SK-N-SH (cell line): ENCODE measurements around the gene CACNG4. TPM values are rescaled to one million over a fixed set of nuclear protein-coding genes. Genes with fewer than 3 reads are reported as not detected.
A peak's percentile ranks its signal among the peaks of the same experiment; 100 is the strongest.

Source experiments
- CTCF ChIA-PET: fragments of 300-600, 350-600 bp; formaldehyde crosslinking; extraction: SDS; loops from one replicate; lab custom pipeline; 2021; lab: Yijun Ruan, JAX
- POLR2A ChIA-PET: fragments of 350-600 bp; sonication (Branson Sonifier 250); formaldehyde crosslinking; extraction: SDS; loops from one replicate; lab custom pipeline; 2020; ENCODE audit warnings: antibody characterized with exemption, inconsistent platforms; lab: Yijun Ruan, JAX
- DNase-seq: peaks from one replicate; pipeline ENCODE4 v3.0.0; 2012
- H2AFZ ChIP-seq: fragments of 200-600 bp; sonication (generic); 2 replicates; pipeline ENCODE4 v1.8.1; 2016; ENCODE audit warnings: antibody characterized with exemption, mild to moderate bottlenecking, low read depth
- H3F3A ChIP-seq: fragments of 200-600 bp; sonication (generic); replicated peaks from 2 replicates; pipeline ENCODE3; 2016; ENCODE audit warnings: antibody characterized with exemption, mild to moderate bottlenecking; ENCODE audit not compliant: insufficient read depth
- H3K27ac ChIP-seq, 2 experiments: fragments of 200-500 bp in 1 of 2; fragments of 200-600 bp in 1 of 2; sonication (Bioruptor generic) in 1 of 2; sonication (generic), shearing (Covaris generic) in 1 of 2; 2 replicates each; pipeline versions ENCODE4 v1.5.1 to v1.6.1; 2014 to 2016; ENCODE audit warnings: low read depth in 2 of 2, inconsistent platforms in 1 of 2, low read length in 1 of 2, mild to moderate bottlenecking in 1 of 2, mixed read lengths in 1 of 2
- H3K27me3 ChIP-seq: fragments of 200-600 bp; sonication (generic), shearing (Covaris generic); 2 replicates; pipeline ENCODE4 v1.6.1; 2016; ENCODE audit warnings: mixed run types; ENCODE audit not compliant: insufficient read depth
- H3K36me3 ChIP-seq, 2 experiments: fragments of 200-500 bp in 1 of 2; fragments of 200-600 bp in 1 of 2; sonication (Bioruptor generic) in 1 of 2; sonication (generic) in 1 of 2; replicated peaks in 1 of 2; 2 replicates each; pipeline versions ENCODE3 to v1.5.1; 2014 to 2016; ENCODE audit warnings: low read length in 1 of 2, mild to moderate bottlenecking in 1 of 2; ENCODE audit not compliant: insufficient read depth in 2 of 2, control insufficient read depth in 1 of 2
- H3K4me1 ChIP-seq, 2 experiments: fragments of 200-500 bp in 1 of 2; fragments of 200-600 bp in 1 of 2; sonication (Bioruptor generic) in 1 of 2; sonication (generic), shearing (Covaris generic) in 1 of 2; 2 replicates each; pipeline versions ENCODE4 v1.5.1 to v1.6.1; 2014 to 2016; ENCODE audit warnings: low read depth in 1 of 2, low read length in 1 of 2, mixed run types in 1 of 2; ENCODE audit not compliant: insufficient read depth in 2 of 2, control insufficient read depth in 1 of 2
- H3K4me2 ChIP-seq: fragments of 200-600 bp; sonication (generic), shearing (Covaris generic); 2 replicates; pipeline ENCODE4 v1.6.1; 2017; ENCODE audit warnings: mixed run types
- H3K4me3 ChIP-seq, 2 experiments: fragments of 200-500 bp in 1 of 2; fragments of 200-600 bp in 1 of 2; sonication (Bioruptor generic) in 1 of 2; sonication (generic), shearing (Covaris generic) in 1 of 2; 2 replicates each; pipeline versions ENCODE4 v1.5.1 to v1.8.1; 2014 to 2016; ENCODE audit warnings: low read depth in 2 of 2, inconsistent platforms in 1 of 2, low read length in 1 of 2, mild to moderate bottlenecking in 1 of 2, mixed read lengths in 1 of 2, moderate library complexity in 1 of 2
- H3K79me2 ChIP-seq: fragments of 200-600 bp; sonication (generic); 2 replicates; pipeline ENCODE4 v1.8.1; 2017; ENCODE audit warnings: mild to moderate bottlenecking; ENCODE audit not compliant: insufficient read depth
- H3K9ac ChIP-seq: fragments of 200-600 bp; sonication (generic); 2 replicates; pipeline ENCODE4 v1.6.1; 2017; ENCODE audit warnings: mixed run types
- H3K9me2 ChIP-seq: fragments of 200-600 bp; sonication (generic); 2 replicates; pipeline ENCODE4 v1.6.1; 2017; ENCODE audit warnings: mixed run types
- H3K9me3 ChIP-seq: fragments of 200-600 bp; sonication (generic); 2 replicates; pipeline ENCODE4 v1.6.1; 2017; ENCODE audit warnings: mixed run types, mild to moderate bottlenecking, moderate library complexity
- H4K20me1 ChIP-seq: fragments of 200-600 bp; sonication (generic); 2 replicates; pipeline ENCODE4 v1.6.1; 2017; ENCODE audit warnings: mild to moderate bottlenecking, mixed run types; ENCODE audit not compliant: insufficient read depth
- CHD2 ChIP-seq: fragments of 150-350 bp; IDR thresholded peaks from 2 replicates; pipeline ENCODE4 v1.6.1; 2018; ENCODE audit warnings: low read length; ENCODE audit not compliant: partially characterized antibody
- CTCF ChIP-seq: fragments of 200-600 bp; sonication (generic); IDR thresholded peaks from 2 replicates; pipeline ENCODE4 v1.6.1; 2017; ENCODE audit warnings: antibody characterized with exemption, mild to moderate bottlenecking, moderate library complexity
- ELF1 ChIP-seq: IDR thresholded peaks from 2 replicates; pipeline ENCODE4 v1.4.0; 2012
- EP300 ChIP-seq, 2 experiments: IDR thresholded peaks; 2 replicates each; pipeline versions ENCODE4 v1.4.0 to v1.6.1; 2012; ENCODE audit warnings: borderline replicate concordance in 1 of 2, low read depth in 1 of 2, low read length in 1 of 2
- EZH2phosphoT487 ChIP-seq: fragments of 200-600 bp; sonication (generic); IDR thresholded peaks from 2 replicates; pipeline ENCODE4 v1.6.1; 2017; ENCODE audit warnings: low read depth, mixed run types, mild to moderate bottlenecking, antibody characterized with exemption, moderate library complexity, borderline replicate concordance
- GABPA ChIP-seq: IDR thresholded peaks from 2 replicates; pipeline ENCODE4 v1.4.0; 2012; ENCODE audit warnings: low read depth, mild to moderate bottlenecking
- JUND ChIP-seq: IDR thresholded peaks from 2 replicates; pipeline ENCODE4 v1.4.0; 2012
- NFIC ChIP-seq: IDR thresholded peaks from 2 replicates; pipeline ENCODE4 v1.4.0; 2012; ENCODE audit warnings: borderline replicate concordance
- PBX3 ChIP-seq: IDR thresholded peaks from 2 replicates; pipeline ENCODE4; 2012
- RAD21 ChIP-seq: IDR thresholded peaks from 2 replicates; pipeline ENCODE4 v1.6.1; 2012; ENCODE audit warnings: mild to moderate bottlenecking, low read length
- RFX5 ChIP-seq: IDR thresholded peaks from 2 replicates; pipeline ENCODE4 v1.6.1; 2012; ENCODE audit warnings: mild to moderate bottlenecking, improper control_type of control experiment, low read length
- WGBS: methylation state at CpG from one replicate; pipeline ENCODE4 v1.1.6; 2017; ENCODE audit warnings: low lambda C conversion rate; 5-methylcytosine and 5-hydroxymethylcytosine counted together
- polyA plus RNA-seq, 3 experiments: library from polyadenylated mRNA; depleted of rRNA; stranded (reverse); fragments of >200 nt; gene quantifications; 2 replicates each; pipeline ENCODE4 v1.2.3, GENCODE V29; 2012

CACNG4 gene
- polyA plus RNA-seq, 1 of the 3 experiments (the other 2 are of a cell fraction) = 13.2 TPM

GRCh38 chr17:66955821-66956220, 8.7 kb upstream of the CACNG4 start:
- H2AFZ ChIP-seq = no peak overlapping the region
- H3K27me3 ChIP-seq = no peaks in the 10 kb centered on the region
- no peak overlapping the region for H3K9ac ChIP-seq
- peaks cover 27% of the 10 kb centered on the region for H3F3A ChIP-seq
- H3K27ac ChIP-seq = peak overlapping the region in 1 of 2 experiments; percentile 64; a peak in 2 of 4 replicates
- DNase-seq = no peak
- TF ChIP-seq EP300 (IDR thresholded peaks at IDR 0.05; ENCODE audit: borderline replicate concordance in 1 of 2, low read depth in 1 of 2, low read length in 1 of 2) (0 out of 4 replicates have a peak, but pooled peaks of 1 of the 2 experiments have one; percentile 28), RAD21 (no peak)
- TF ChIP-seq, all 33 proteins: peak for 1
- no peaks in the 10 kb centered on the region for H3K9me3 ChIP-seq
- CTCF ChIA-PET = interaction anchor here (1.1 to 1.7 kb wide), 2 partner anchors 18 to 22 kb away, joined by 3 to 4 read pairs; no protein-coding TSS in a partner anchor
- H3K9me2 ChIP-seq = no peaks in the 10 kb centered on the region
- H3K4me1 ChIP-seq = peaks cover 16 to 69% of the 10 kb centered on the region in 2 experiments
- H4K20me1 ChIP-seq = no peaks in the 10 kb centered on the region
- H3K4me2 ChIP-seq = no peak overlapping the region
- WGBS = 91% methylated on average over 5 of the region's 5 CpGs
- H3K79me2 ChIP-seq = no peaks in the 10 kb centered on the region
- H3K4me3 ChIP-seq = no peak overlapping the region
- POLR2A ChIA-PET = interaction anchor here (1.0 to 4.4 kb wide), 2 partner anchors 10 to 12 kb away, joined by 3 to 41 read pairs; partner anchors contain the start of gene CACNG4
- H3K36me3 ChIP-seq = no peaks in the 10 kb centered on the region

GRCh38 chr17:66956941-66957340, 7.6 kb upstream of the CACNG4 start:
- WGBS = 91% methylated on average over 6 of the region's 6 CpGs
- H3K9ac ChIP-seq = no peak overlapping the region
- no peaks in the 10 kb centered on the region for H3K79me2 ChIP-seq
- no peaks in the 10 kb centered on the region for H4K20me1 ChIP-seq
- TF ChIP-seq ELF1 = no peak
- no peak for TF ChIP-seq CTCF
- no peak for TF ChIP-seq EZH2phosphoT487
- no peak for TF ChIP-seq CHD2
- no peak for TF ChIP-seq JUND
- no peak for TF ChIP-seq EP300 (IDR thresholded peaks at IDR 0.05; ENCODE audit: borderline replicate concordance in 1 of 2, low read depth in 1 of 2, low read length in 1 of 2)
- TF ChIP-seq GABPA = no peak
- TF ChIP-seq RFX5 = no peak
- no peak for TF ChIP-seq NFIC
- TF ChIP-seq PBX3 = no peak
- TF ChIP-seq, all 33 proteins: peak for 0
- H3K36me3 ChIP-seq = no peaks in the 10 kb centered on the region
- POLR2A ChIA-PET = interaction anchor here (2.0 kb wide), 1 partner anchor 10 kb away, joined by 8 read pairs; no protein-coding TSS in a partner anchor
- CTCF ChIA-PET = interaction anchor here (0.8 to 1.9 kb wide), 4 partner anchors 18 to 201 kb away, joined by 3 to 4 read pairs (median 4); no protein-coding TSS in a partner anchor
- peaks cover 16 to 61% of the 10 kb centered on the region in 2 experiments for H3K4me1 ChIP-seq
- no peaks in the 10 kb centered on the region for H3K9me3 ChIP-seq
- no peak overlapping the region for H2AFZ ChIP-seq
- H3K4me2 ChIP-seq = no peak overlapping the region
- H3K4me3 ChIP-seq = no peak overlapping the region
- H3K27me3 ChIP-seq = no peaks in the 10 kb centered on the region
- DNase-seq = no peak
- H3K27ac ChIP-seq = peak overlapping the region in 1 of 2 experiments; percentile 24; a peak in 1 of 4 replicates
- peaks cover 16% of the 10 kb centered on the region for H3F3A ChIP-seq
- no peaks in the 10 kb centered on the region for H3K9me2 ChIP-seq
